ENCODE measurements around the gene TNPO3. TPM values are rescaled to one million over a fixed set of nuclear protein-coding genes. Genes with fewer than 3 reads are reported as not detected.

The TNPO3 gene
- total RNA-seq, 1 donor from 2014 or later: 32.6 TPM

- Histone ChIP-seq H3K4me1 (no peaks in the 10 kb centered on the region), H3K27me3 (ENCODE audit: low read depth) (peaks cover 57% of the 10 kb centered on the region), H3K36me3 (no peaks in the 10 kb centered on the region), H3K4me3 (no peak overlapping the region), H3K27ac (replicated peaks) (no peak overlapping the region), H3K9me3 (replicated peaks) (no peaks in the 10 kb centered on the region)
- no peak for TF ChIP-seq CTCF (IDR thresholded peaks at IDR 0.05; ENCODE audit: borderline replicate concordance)
- DNase-seq: no peak
- intact Hi-C loops (cut with micrococcal nuclease): no loop called here
Observed at GRCh38 chr7:129074994-129075393, 20.1 kb upstream of the TNPO3 start.

- DNase-seq: no peak
- H3K4me3 ChIP-seq: no peak overlapping the region
- H3K4me1 ChIP-seq: no peaks in the 10 kb centered on the region
- TF ChIP-seq CTCF (IDR thresholded peaks at IDR 0.05; ENCODE audit: borderline replicate concordance): no peak
- H3K9me3 ChIP-seq (replicated peaks): no peaks in the 10 kb centered on the region
- H3K27me3 ChIP-seq (ENCODE audit: low read depth): peaks cover 57% of the 10 kb centered on the region
- no peaks in the 10 kb centered on the region for H3K36me3 ChIP-seq
- no peak overlapping the region for H3K27ac ChIP-seq (replicated peaks)
- intact Hi-C loops (cut with micrococcal nuclease): no loop called here
Observed at GRCh38 chr7:129074361-129074871, 19.5 kb upstream of the TNPO3 start.

GRCh38 chr7:129073738-129074137 is 18.8 kb upstream of the TNPO3 start:
- intact Hi-C loops (cut with micrococcal nuclease): no loop called here
- Histone ChIP-seq H3K36me3 (no peaks in the 10 kb centered on the region), H3K4me1 (no peaks in the 10 kb centered on the region), H3K4me3 (no peak overlapping the region), H3K27ac (replicated peaks) (no peak overlapping the region), H3K27me3 (ENCODE audit: low read depth) (peaks cover 57% of the 10 kb centered on the region), H3K9me3 (replicated peaks) (no peaks in the 10 kb centered on the region)
- DNase-seq: no peak
- no peak for TF ChIP-seq CTCF (IDR thresholded peaks at IDR 0.05; ENCODE audit: borderline replicate concordance)

GRCh38 chr7:129073204-129073603 is 18.3 kb upstream of the TNPO3 start:
- TF ChIP-seq CTCF (IDR thresholded peaks at IDR 0.05; ENCODE audit: borderline replicate concordance): no peak
- DNase-seq: no peak
- Histone ChIP-seq H3K27me3 (ENCODE audit: low read depth) (peaks cover 60% of the 10 kb centered on the region), H3K4me3 (no peak overlapping the region), H3K4me1 (no peaks in the 10 kb centered on the region), H3K36me3 (no peaks in the 10 kb centered on the region), H3K27ac (replicated peaks) (no peak overlapping the region), H3K9me3 (replicated peaks) (no peaks in the 10 kb centered on the region)
- intact Hi-C loops (cut with micrococcal nuclease): no loop called here

GRCh38 chr7:129072479-129073011 is 17.6 kb upstream of the TNPO3 start:
- peaks cover 61% of the 10 kb centered on the region for H3K27me3 ChIP-seq (ENCODE audit: low read depth)
- H3K4me3 ChIP-seq: no peak overlapping the region
- H3K27ac ChIP-seq (replicated peaks): no peak overlapping the region
- intact Hi-C loops (cut with micrococcal nuclease): no loop called here
- DNase-seq: no peak
- H3K36me3 ChIP-seq: no peaks in the 10 kb centered on the region
- H3K4me1 ChIP-seq: no peaks in the 10 kb centered on the region
- no peak for TF ChIP-seq CTCF (IDR thresholded peaks at IDR 0.05; ENCODE audit: borderline replicate concordance)
- H3K9me3 ChIP-seq (replicated peaks): no peaks in the 10 kb centered on the region
